GM12875 (cell line): Measurements from ENCODE around the gene CPSF4.

Source experiments
- H3K4me3 ChIP-seq: one replicate; pipeline ENCODE4 v1.5.1; 2011; ENCODE audit warnings: low read depth, low read length, control low read depth
- CTCF ChIP-seq: IDR thresholded peaks from 2 replicates; pipeline ENCODE4 v1.5.1; 2011; ENCODE audit warnings: low read depth, mild to moderate bottlenecking, control low read depth, inconsistent platforms, low read length, moderate library complexity, borderline replicate concordance; ENCODE audit not compliant: insufficient read depth

The CPSF4 gene

GRCh38 chr7:99485094-99485493 is 46.4 kb downstream of the CPSF4 start:
- no peak for TF ChIP-seq CTCF
- H3K4me3 ChIP-seq = no peak overlapping the region

GRCh38 chr7:99489235-99489634 is 50.5 kb downstream of the CPSF4 start:
- H3K4me3 ChIP-seq = no peak overlapping the region
- TF ChIP-seq CTCF = no peak

- TF ChIP-seq CTCF = no peak
- no peak overlapping the region for H3K4me3 ChIP-seq
These were observed 52.1 kb downstream of the CPSF4 start for GRCh38 chr7:99490878-99491277.

GRCh38 chr7:99493823-99494222 is 55.1 kb downstream of the CPSF4 start:
- no peak for TF ChIP-seq CTCF
- H3K4me3 ChIP-seq = no peak overlapping the region

GRCh38 chr7:99497766-99498545 is 59.2 kb downstream of the CPSF4 start:
- TF ChIP-seq CTCF = no peak

GRCh38 chr7:99498546-99498944 is 59.8 kb downstream of the CPSF4 start:
- no peak for TF ChIP-seq CTCF
- H3K4me3 ChIP-seq = peak overlapping the region; percentile 93

More at GRCh38 chr7:99497766-99498545, 59.2 kb downstream of the CPSF4 start:
- peak overlapping the region; percentile 93 for H3K4me3 ChIP-seq

- H3K4me3 ChIP-seq = peak overlapping the region; percentile 93
- no peak for TF ChIP-seq CTCF
These were observed 60.6 kb downstream of the CPSF4 start for GRCh38 chr7:99499371-99499720.
